UCSD-AML1 (cell line): ENCODE measurements around the gene TNNI3.

ENCODE experiments used
- DNase-seq: peaks from one replicate; lab custom pipeline; 2025; ENCODE audit not compliant: unreplicated experiment; lab: John Stamatoyannopoulos, UW

TNNI3 gene

GRCh38 chr19:55147545-55148251, 9.8 kb downstream of the TNNI3 start:
- DNase-seq = no peak

- peak; percentile 84 for DNase-seq
These were observed 10.7 kb downstream of the TNNI3 start for GRCh38 chr19:55146705-55147273.

- peak; percentile 90 for DNase-seq
These were observed 11.3 kb downstream of the TNNI3 start for GRCh38 chr19:55146078-55146704.

GRCh38 chr19:55145232-55145631, 12.3 kb downstream of the TNNI3 start:
- no peak for DNase-seq

GRCh38 chr19:55141696-55142095, 15.8 kb downstream of the TNNI3 start:
- DNase-seq = no peak

GRCh38 chr19:55137915-55138314, 19.6 kb downstream of the TNNI3 start:
- no peak for DNase-seq

GRCh38 chr19:55136399-55137102, 21.0 kb downstream of the TNNI3 start:
- no peak for DNase-seq

GRCh38 chr19:55134736-55135135, 22.8 kb downstream of the TNNI3 start:
- DNase-seq = no peak

GRCh38 chr19:55133639-55134444, 23.7 kb downstream of the TNNI3 start:
- DNase-seq = no peak

- DNase-seq = no peak
These were observed 24.9 kb downstream of the TNNI3 start for GRCh38 chr19:55132453-55133129.

GRCh38 chr19:55131421-55131820, 26.1 kb downstream of the TNNI3 start:
- no peak for DNase-seq

GRCh38 chr19:55119053-55119452, 38.5 kb downstream of the TNNI3 start:
- DNase-seq = no peak

- peak; percentile 54 for DNase-seq
These were observed 39.0 kb downstream of the TNNI3 start for GRCh38 chr19:55118401-55118991.

- DNase-seq = peak; percentile 98
These were observed 39.7 kb downstream of the TNNI3 start for GRCh38 chr19:55117663-55118391.

GRCh38 chr19:55116859-55117662, 40.5 kb downstream of the TNNI3 start, which contains the start of gene PPP1R12C:
PPP1R12C (minus strand) TSS chr19:55117637; CDS start chr19:55117543, 94 bp downstream.
- no peak for DNase-seq

- peak; percentile 68 for DNase-seq
These were observed 41.2 kb downstream of the TNNI3 start for GRCh38 chr19:55116232-55116858.

- no peak for DNase-seq
These were observed 42.0 kb downstream of the TNNI3 start for GRCh38 chr19:55115446-55116065.
